ENCODE measurements around the gene CLDND1.
"Not testable (repeated sequence)": the region's sequence is repeated elsewhere in the genome, so short reads cannot be mapped to it uniquely, and the experiment has no call there.

CLDND1 gene

DNA sequence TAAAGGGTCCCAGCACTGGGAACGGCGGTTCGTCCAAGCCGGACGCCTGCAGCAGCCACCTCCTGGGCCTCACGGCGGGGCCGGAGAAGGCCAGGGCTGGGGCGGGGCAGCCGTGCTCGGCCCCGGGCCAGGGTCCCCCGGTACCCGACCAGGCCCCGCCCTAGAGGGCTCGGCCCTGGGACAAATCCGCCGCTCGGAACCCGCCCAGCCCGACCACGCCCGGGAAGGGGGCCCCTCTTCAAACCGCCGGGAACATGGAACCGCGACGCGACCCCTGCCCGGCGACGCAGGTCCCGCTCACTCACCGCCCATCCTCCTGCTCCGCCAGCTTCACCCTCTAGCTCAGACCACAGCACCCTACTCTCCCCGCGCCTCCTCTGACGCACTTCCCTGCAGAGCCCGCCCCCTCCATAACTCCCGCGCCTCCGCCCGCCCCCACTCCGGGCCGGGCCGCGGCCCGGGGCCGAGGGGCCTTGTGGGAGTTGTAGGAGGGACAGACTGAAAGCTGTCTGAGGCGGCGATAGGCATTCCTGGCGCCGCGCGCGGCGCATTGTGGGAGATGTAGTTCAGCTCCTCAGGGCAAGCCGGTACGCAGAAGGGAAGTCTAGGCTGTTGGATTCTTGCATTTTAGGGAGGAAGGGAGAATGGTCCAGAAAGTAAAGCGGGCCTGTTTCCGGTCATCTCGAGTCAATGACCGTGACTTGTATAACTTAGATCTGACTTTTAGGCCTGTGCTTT is at the start of gene CLDND1:
CLDND1 (minus strand) TSS at position 359 of the 738 bp plus-strand sequence. CDS start 1,478 bp downstream, outside the sequence.
- DNase-seq (ENCODE audit: low spot score) = peak; percentile 98

DNA sequence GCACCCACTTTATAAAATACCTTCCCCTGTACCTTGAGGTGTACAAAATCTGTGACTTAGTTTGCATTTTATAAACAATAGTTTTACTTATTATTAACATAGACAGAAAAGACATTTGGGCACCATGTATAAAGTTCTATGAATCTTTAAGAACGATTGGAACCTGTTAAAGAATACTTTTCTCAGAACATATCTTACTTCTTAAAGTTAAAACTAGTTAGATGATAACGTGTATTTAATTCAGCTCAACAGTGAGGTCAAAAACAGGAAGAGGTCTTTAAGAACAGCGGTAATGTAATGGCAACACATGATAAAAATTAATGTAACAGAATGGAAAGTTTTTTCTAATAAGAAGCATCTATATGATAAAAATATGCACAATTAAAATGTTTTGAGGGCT is 45.7 kb upstream of the CLDND1 start:
- no peak for DNase-seq (ENCODE audit: low spot score)

DNA sequence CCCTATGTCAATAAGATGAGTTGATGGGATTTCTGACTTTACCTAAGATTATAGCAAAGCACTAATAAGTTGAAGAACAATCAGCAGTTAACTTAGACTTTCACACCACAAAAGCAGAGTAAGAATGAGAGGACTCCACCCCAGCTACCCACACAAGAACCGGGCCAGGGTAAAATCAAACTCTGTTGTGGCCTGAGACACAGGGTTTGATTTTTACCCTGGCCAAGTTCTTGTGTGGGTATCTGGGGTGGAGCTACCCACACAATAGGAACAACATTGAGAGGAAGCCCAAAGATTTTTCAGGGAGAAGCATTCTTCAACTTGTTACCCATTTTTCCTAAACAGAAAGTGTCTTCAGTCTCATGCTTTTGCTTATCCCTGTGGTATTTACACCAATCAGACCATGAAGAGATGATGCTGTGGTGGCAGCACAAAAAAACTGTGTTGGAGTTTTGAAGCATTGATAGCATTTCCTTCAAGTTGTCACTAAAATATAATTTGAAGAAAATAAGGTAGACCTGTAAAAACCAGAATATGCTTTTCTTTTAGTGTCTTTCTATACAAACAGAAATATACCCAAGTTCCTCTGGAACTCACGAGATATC is 45.1 kb upstream of the CLDND1 start:
- no peak for DNase-seq (ENCODE audit: low spot score)

DNA sequence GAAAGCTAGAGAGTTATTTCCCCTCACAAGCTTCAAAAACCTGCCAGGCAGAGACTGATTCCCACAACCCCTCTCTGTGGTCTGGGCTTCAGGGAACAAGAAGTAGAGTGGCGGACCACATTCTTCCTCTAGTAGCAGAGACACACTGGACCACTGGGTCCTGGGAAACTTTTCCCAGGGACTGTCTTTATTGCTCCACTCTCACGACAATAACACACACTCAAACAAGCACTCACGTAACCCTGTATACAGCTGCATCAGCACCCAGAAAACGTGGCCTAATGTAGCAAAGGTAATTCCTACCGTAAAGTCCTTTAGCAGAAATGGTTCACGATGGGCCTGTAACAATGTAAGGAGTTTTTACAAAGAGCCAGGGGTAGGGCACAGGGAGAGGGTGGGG is 43.1 kb upstream of the CLDND1 start:
- DNase-seq (ENCODE audit: low spot score) = no peak

DNA sequence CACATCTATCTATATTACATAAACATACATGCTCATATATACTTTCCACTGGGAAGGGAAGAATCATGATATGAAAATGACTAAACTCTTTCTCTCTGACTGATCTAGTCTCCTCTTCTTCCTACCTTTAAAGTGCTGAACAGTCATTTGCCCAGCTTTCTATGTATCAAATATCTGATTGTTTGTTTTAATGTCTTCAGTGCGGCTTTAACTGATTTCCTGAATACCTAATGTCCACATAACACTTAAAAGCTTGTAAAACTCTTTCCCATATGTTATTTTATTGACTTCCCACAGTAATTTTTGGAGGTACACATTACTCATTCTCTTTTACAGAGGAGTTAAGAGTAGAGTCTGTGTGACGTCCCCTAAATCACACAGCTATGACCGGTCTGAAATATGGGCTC is 42.5 kb upstream of the CLDND1 start:
- no peak for DNase-seq (ENCODE audit: low spot score)

DNA sequence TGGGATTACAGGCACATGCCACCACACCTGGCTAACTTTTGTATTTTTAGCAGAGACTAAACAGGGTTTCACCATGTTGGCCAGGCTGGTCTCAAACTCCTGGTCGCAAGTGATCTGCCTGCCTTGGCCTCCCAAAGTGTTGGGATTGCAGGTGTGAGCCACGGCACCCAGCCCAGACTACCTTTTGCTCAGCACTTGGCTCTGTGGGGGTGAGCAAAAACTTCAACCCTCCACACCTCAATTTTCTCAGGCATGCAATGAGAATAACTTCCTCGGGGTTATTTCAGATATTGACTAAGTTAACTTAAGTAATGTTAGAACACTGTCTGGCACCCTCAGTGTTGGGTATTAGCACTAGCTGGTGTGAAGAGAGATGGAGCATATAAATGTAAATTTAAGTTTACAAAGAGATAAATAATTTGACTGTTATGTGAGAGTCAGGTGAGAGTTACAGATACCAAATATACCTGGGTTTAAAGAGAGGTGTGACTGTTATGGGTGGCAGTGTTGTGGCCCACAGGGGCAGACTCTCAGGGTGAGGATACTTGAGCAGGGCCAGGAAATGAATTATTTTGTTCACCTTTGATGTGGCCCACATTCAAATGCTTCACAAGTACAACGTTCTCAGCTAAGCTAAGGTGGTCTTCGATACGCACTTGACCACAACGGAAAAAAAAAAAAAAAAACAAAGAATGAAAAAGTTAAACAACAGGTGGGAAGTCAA is 41.7 kb upstream of the CLDND1 start:
- DNase-seq (ENCODE audit: low spot score) = no peak

DNA sequence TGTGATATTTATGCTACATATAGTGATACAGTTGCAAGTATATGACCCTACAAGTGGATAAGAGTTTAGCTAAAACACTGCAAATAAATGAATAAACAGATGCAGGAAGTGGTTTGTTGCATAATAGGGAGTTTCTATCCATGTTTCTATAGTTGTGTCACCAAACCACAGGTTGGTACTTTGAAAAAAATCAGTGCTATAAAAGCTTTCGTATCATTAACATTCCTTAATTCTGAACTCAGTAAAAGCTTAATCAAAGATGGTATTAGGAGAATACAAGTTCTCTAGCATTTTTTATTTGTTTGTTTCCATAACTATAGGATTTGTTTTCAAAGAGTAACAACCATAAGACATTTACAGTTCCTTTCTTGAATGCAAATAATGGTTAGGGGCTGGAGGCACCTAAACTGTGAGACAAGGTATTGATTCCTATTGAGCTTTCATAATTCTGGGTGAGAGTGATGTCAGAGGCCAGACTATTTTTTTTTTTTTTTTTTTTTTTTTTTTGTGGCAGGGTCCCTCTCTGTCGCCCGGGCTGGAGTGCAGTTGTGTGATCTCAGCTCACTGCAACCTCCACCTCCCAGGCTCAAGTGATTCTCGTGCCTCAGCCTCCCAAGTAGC is 41.1 kb upstream of the CLDND1 start:
- DNase-seq (ENCODE audit: low spot score) = no peak

DNA sequence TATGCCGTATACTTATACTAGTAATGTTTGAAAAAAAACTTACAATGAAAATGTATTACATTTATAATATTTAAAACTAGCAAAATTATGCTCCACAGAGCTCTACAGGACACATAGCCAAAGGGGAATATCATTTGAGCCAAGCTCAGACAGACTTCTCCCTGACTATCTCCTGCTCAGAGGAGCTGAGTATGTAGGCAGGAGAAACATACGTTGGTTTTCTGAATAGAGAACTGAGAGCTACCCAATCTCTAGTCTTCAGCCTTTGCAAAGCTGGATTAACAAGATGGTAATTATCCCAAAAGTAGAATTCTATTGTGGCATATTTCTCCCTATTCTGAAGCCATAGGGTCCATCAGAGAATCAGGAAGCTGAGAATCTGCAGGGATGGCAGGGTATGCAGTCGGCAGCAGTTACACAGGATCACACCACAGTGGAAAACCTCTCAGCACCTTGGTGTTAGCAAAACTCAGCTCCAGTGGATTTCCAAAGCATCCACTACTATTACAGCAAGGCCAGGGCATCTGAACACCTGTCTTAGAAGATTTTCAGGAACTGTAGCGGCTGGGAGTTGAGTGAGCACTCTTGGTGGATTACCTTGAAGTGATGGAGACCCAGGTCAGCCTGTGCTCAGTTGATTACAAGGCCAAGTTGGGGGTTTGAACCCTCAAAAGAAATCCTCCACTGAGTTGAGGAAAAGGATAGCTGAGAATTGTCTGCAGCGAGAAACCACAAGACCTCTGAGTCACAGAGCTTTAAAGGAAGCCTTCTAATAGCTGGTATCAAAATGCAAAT is 39.2 kb upstream of the CLDND1 start:
- no peak for DNase-seq (ENCODE audit: low spot score)

DNA sequence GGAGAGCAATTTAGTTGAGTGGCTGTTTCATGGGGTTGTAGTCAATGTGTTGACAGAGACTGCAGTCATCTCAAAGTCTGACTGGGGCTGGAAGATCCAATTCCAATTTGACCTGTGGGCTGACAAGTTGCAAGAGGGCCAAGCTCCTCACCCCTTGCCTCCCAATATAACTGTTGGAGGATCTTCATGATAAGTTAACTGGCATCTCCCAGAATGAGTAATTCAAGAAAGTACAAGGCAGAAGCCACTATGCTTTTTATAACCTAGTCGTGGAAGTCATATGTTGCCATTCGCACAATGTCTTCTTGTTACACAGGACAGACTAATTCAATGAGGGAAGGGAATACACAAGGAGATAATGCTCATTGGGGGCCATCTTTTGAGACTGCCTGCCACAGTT is 38.2 kb upstream of the CLDND1 start:
- no peak for DNase-seq (ENCODE audit: low spot score)

DNA sequence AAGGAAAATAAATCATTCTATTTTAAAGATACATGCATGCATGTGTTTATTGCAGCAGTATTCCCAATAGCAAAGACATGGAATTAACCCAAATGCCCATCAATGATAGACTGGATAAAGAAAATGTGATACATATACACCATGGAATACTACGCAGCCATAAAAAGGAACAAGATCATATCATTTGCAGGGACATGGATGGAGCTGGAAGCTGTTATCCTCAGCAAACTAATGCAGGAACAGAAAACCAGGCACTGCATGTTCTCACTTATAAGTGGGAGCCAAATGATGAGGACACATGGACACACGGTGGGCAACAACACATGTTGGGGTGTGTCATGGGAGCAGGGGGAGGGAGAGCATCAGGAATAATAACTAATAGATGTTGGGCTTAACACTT is 37.1 kb upstream of the CLDND1 start:
- DNase-seq (ENCODE audit: low spot score) = not testable (repeated sequence)

DNA sequence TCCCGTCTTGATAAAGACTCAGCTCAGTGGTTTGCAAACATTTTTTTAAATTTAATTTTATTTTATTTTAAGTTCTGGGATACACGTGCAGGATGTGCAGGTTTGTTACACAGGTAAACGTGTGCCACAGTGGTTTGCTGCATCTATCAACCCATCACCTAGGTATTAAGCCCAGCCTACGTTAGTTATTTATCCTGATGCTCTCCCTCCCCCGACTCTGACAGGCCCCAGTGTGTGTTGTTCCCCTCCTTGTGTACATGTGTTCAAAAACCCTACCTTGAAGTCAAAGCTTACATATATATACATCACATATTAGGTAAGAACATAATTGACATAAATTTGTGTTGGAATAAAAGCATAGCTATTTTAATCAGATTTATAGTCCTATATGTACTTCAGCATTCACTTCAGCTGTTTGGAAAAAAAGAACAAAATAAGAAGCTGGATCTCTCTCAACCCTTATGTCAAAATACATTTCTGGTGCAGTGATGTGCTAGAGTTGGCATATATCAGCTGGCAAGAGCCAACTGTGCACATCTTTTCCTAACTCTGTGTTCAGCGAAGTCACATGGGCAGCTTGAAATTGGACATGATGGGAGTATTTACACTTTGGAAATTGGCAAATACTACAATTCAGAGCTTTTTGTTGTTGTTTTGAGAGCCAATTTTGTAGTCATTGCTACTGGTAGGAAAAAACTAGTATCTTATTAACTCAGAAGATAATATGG is 35.6 kb upstream of the CLDND1 start:
- DNase-seq (ENCODE audit: low spot score) = no peak

DNA sequence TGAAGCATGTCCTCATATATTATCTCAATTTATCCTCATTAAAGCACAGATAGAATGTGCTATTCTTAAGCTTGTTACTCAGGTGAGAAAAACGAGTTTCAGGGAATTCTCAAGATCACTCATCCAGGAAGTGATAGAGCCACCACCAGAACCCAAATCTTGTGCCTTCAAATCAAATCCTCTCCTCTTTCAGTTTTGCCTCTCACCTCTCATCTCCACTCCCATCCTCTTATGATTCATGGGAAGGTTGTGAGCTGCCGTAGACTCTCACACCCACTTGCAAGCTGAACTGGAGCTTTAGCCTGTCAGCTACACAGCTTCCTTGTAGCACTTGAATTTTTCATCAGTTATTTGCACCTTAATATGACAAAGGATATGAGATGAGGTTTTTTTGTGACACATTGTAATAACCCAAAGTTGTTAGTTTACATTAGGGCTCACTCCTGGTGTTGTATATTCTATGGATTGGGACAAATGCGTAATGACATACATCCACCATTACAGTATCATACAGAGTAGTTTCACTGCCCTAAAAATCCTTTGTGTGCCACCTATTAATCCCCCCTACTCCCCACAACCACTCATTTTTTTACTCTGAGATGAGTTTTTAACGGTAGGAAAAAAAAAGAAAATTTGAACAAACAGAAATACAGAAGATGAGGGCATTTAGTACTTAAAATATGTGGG is 34.8 kb upstream of the CLDND1 start:
- no peak for DNase-seq (ENCODE audit: low spot score)

DNA sequence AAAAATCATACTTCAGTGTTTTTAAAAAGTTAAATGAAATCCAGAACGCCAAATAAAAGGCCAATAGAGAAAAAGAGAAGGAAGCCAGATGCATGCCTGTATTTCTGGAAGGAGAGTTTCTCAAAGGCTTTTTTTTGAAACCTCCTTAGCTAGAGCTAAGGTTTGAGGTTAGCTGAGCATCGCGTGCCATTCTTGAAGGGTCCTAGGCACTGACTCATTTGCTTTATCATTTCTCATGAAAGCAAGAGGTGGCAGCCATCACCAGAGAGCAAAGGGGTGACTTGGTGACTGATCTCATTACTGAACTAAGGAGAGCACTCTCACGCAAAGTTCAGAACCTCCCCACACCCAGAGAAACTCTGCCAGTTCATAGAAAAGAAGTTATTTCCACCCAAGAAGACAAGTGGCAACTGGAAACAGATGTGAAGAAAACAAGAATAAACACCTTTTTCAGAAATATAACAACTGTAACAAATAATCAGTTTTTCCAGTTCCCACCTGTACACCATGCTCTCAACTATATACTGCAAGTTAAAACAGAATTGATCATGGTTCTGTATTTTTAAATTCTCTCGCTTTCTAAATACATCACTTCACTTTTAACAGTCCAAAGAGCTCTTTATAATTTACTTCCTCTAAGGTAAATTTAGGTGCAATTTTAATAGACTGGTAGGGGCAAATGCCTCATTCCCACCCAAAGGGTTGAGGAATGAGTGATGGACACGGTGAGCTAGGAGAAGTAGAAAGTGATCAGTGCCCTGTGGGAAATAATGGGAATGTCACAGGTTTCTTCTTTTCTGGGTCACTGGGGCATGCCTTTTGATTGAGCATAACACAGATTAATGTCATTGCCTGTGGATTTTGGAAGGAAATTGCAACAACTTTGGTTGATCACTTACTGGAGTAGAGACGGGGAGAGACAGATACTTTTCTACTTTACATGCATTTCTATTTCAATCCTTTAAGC is 33.7 kb upstream of the CLDND1 start:
- no peak for DNase-seq (ENCODE audit: low spot score)

DNA sequence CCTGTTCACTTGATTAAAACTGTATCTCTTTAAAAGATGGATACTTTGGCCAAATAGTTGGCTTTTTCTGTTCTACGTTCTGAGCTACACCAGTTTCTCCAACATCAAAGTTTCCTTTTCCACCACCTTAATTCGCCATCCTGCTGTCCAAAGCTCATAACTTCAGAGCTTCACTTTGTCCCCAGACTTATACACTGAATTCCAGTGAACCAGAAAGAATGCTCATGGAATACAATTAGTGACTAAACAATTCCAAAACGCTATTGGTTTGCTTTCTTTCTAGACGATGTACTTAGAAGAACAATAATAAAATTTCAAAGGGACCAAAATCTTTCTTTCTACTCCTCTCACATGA is 32.3 kb upstream of the CLDND1 start:
- no peak for DNase-seq (ENCODE audit: low spot score)

DNA sequence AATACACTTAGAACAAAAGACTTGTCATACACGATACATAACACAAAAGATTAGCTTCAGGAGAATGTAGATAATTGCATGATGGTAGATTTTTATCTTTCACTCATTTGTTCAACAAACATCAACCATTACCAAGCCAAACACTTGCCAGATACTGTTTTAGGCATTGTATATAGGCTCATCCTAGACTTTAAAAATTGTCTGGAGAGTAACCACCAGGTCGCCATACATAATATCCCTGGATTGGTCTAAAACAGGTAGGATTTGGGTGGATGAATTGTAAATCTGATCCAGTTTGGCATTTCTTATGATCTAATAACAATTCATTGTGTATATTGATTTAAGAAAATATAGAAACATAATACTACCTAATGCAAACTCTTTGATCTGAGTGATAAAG is 31.9 kb upstream of the CLDND1 start:
- DNase-seq (ENCODE audit: low spot score) = no peak

DNA sequence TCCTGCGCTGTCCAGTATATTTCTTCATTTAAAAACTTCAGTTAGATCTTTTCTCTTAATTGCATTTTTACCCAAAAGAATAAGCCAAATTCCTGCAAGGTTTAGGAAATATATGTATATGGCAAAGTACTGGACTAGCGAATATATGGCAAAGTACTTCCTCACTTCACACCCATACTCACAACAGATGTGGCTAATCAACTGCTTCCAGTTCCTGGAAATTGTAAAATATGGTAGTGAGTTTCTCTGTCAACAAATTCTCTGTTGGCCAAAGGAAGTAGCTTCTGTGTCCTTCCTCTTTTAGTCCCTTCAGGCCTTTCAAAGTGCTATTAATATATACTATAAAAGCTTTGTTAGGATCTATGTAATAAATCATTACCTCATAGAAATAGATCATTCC is 31.1 kb upstream of the CLDND1 start:
- DNase-seq (ENCODE audit: low spot score) = no peak

DNA sequence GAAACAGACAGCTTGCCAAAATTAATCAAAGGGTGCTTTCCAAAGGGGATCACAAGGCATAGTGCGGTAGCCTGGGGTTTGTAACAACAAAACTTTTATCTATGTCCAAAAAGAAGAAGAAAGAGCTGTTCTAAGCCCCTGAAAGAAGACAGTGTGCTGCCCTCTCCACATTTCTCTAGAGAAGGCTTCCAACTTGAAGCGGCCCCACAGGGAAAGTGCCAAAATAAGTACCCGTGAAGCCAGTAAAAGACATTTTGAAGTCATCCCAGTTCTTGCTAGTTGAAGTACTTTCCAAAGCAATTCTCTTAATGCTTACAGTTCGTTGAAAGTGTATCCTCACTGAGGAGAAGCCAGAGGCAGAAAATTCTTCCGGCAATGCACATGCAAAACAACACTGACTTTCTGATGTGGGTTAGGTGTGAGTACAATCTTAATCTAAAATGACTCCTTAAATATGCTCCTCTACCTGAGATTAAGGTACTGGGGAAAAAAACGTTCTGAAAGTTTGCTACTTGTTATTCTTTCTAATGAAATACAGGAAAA is 30.4 kb upstream of the CLDND1 start:
- DNase-seq (ENCODE audit: low spot score) = no peak

DNA sequence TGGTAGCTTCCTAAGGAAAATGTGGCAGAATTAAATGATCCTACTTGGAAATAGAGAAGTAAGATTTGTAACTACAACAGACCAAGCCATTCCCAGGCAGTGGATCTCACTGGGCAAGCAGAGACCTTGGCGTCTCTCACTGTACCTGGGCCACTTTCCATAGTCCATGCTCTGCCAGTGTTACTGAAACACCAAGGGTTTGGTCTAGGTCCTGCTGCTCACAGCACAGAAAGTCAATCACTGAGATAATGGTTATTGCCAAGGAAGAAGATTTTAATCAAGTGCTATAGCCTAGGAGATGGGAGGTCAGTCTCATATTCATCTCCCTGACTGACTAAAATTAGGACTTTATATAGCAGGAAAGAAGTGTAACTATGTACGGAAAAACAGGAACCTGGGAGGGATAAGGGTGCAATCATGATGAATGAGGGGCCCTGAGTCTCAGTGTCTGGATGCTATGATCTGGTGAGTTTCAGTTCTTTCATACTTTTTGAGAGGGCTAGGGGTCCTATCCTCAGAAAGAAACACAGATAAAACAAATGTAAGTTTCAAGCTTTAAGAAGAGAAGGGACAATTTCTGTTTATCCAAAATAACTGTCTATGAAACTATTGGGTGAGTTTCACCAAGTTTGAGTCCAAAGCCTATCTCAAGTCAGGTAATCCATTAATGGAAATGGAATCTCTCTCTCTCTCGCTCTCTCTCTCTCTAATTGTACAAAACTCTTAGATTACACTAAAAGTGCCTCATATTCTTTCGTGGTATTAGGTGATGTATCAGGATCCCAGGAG is 29.7 kb upstream of the CLDND1 start:
- no peak for DNase-seq (ENCODE audit: low spot score)

Data from Ammon's horn (tissue), 1 donor.